H9 (cell line): ENCODE data around the gene FAM149A. TPM values are rescaled to one million over a fixed set of nuclear protein-coding genes. Genes with fewer than 3 reads are reported as not detected.

Experiments used
- DNase-seq: peaks from one replicate; pipeline ENCODE4 v3.0.0-alpha.2; 2017
- H2AFZ ChIP-seq: one replicate; pipeline ENCODE4 v1.6.1; 2013; ENCODE audit warnings: mild to moderate bottlenecking, low read length, control low read depth, moderate library complexity
- H2AK5ac ChIP-seq: 2 replicates; pipeline ENCODE4 v1.6.1; 2013; ENCODE audit warnings: low read length, control low read depth, mixed read lengths; ENCODE audit not compliant: insufficient read length
- H2BK120ac ChIP-seq: one replicate; pipeline ENCODE4 v1.6.1; 2013; ENCODE audit warnings: low read depth, mild to moderate bottlenecking, low read length, control low read depth, inconsistent platforms; ENCODE audit not compliant: poor library complexity, severe bottlenecking
- H2BK12ac ChIP-seq: 2 replicates; pipeline ENCODE4 v1.6.1; 2013; ENCODE audit warnings: low read length, control low read depth, mixed read lengths, low read depth; ENCODE audit not compliant: insufficient read length
- H2BK15ac ChIP-seq: 2 replicates; pipeline ENCODE4 v1.6.1; 2013; ENCODE audit warnings: low read depth, low read length, control low read depth
- H2BK20ac ChIP-seq: one replicate; pipeline ENCODE4 v1.6.1; 2013; ENCODE audit warnings: low read depth, mild to moderate bottlenecking, low read length, control low read depth, inconsistent platforms; ENCODE audit not compliant: poor library complexity, severe bottlenecking
- H2BK5ac ChIP-seq: 2 replicates; pipeline ENCODE4 v1.6.1; 2013; ENCODE audit warnings: low read length, control low read depth, mixed read lengths; ENCODE audit not compliant: insufficient read length
- H3K14ac ChIP-seq: 2 replicates; pipeline ENCODE4 v1.6.1; 2013; ENCODE audit warnings: low read length, control low read depth; ENCODE audit not compliant: insufficient read depth
- H3K18ac ChIP-seq: 2 replicates; pipeline ENCODE4 v1.6.1; 2013; ENCODE audit warnings: low read depth, mild to moderate bottlenecking, mixed read lengths, low read length, control low read depth; ENCODE audit not compliant: insufficient read length
- H3K23ac ChIP-seq: 2 replicates; pipeline ENCODE4 v1.6.1; 2013; ENCODE audit warnings: low read length, control low read depth, mixed read lengths, low read depth; ENCODE audit not compliant: insufficient read length
- H3K23me2 ChIP-seq: 2 replicates; pipeline ENCODE4 v1.6.1; 2013; ENCODE audit warnings: low read depth, mild to moderate bottlenecking, mixed read lengths, low read length, control low read depth; ENCODE audit not compliant: insufficient read length, poor library complexity, severe bottlenecking
- H3K27ac ChIP-seq: 2 replicates; pipeline ENCODE4 v1.5.1; 2013; ENCODE audit warnings: low read length, control low read depth, mixed read lengths, low read depth; ENCODE audit not compliant: insufficient read length
- H3K27me3 ChIP-seq: 2 replicates; pipeline ENCODE4 v1.6.1; 2013; ENCODE audit warnings: low read length, control low read depth, inconsistent platforms; ENCODE audit not compliant: insufficient read depth
- H3K4ac ChIP-seq: 2 replicates; pipeline ENCODE4 v1.6.1; 2013; ENCODE audit warnings: low read depth, mild to moderate bottlenecking, control low read depth, inconsistent platforms, low read length, moderate library complexity
- H3K4me1 ChIP-seq: 2 replicates; pipeline ENCODE4 v1.6.1; 2013; ENCODE audit warnings: low read length, control low read depth, inconsistent platforms; ENCODE audit not compliant: insufficient read depth
- H3K4me2 ChIP-seq: 2 replicates; pipeline ENCODE4 v1.6.1; 2013; ENCODE audit warnings: low read length, control low read depth, mixed read lengths; ENCODE audit not compliant: insufficient read length, insufficient read depth
- H3K56ac ChIP-seq: 2 replicates; pipeline ENCODE4 v1.6.1; 2013; ENCODE audit warnings: low read depth, mild to moderate bottlenecking, mixed read lengths, low read length, control low read depth; ENCODE audit not compliant: insufficient read length
- H3K79me1 ChIP-seq: 2 replicates; pipeline ENCODE4 v1.6.1; 2013; ENCODE audit warnings: low read depth, mild to moderate bottlenecking, moderate library complexity, low read length, control low read depth, inconsistent platforms; ENCODE audit not compliant: insufficient read depth, poor library complexity, severe bottlenecking
- H3K79me2 ChIP-seq: 2 replicates; pipeline ENCODE4 v1.6.1; 2013; ENCODE audit warnings: low read length, control low read depth, inconsistent platforms; ENCODE audit not compliant: insufficient read depth
- H3K9ac ChIP-seq: 2 replicates; pipeline ENCODE4 v1.6.1; 2013; ENCODE audit warnings: low read length, control low read depth, mixed read lengths; ENCODE audit not compliant: insufficient read length; ENCODE audit errors: extremely low read depth
- H3K9me3 ChIP-seq: one replicate; pipeline ENCODE4 v1.6.1; 2013; ENCODE audit warnings: low read depth, low read length, inconsistent platforms; ENCODE audit not compliant: control insufficient read depth
- H3T11ph ChIP-seq: one replicate; pipeline ENCODE4 v1.6.1; 2013; ENCODE audit warnings: mild to moderate bottlenecking, low read length, control low read depth, inconsistent platforms
- H4K20me1 ChIP-seq: one replicate; pipeline ENCODE4 v1.6.1; 2013; ENCODE audit not compliant: control insufficient read depth, insufficient read length, insufficient read depth
- H4K5ac ChIP-seq: 2 replicates; pipeline ENCODE4 v1.6.1; 2013; ENCODE audit warnings: low read depth, mild to moderate bottlenecking, mixed read lengths, low read length, control low read depth; ENCODE audit not compliant: insufficient read length
- H4K8ac ChIP-seq: replicated peaks from 2 replicates; pipeline ENCODE4 v1.6.1; 2013; ENCODE audit warnings: low read length, control low read depth, mixed read lengths, low read depth; ENCODE audit not compliant: insufficient read length
- H4K91ac ChIP-seq: 2 replicates; pipeline ENCODE4 v1.6.1; 2013; ENCODE audit warnings: low read depth, mild to moderate bottlenecking, moderate library complexity, mixed read lengths, low read length, control low read depth; ENCODE audit not compliant: insufficient read length
- H3K27ac Mint-ChIP-seq, 3 experiments: 2 replicates in 2 of 3; 3 replicates in 1 of 3; pipeline ENCODE4 v1.8.0; 2020 to 2021; ENCODE audit warnings: mixed read lengths in 3 of 3, mild to moderate bottlenecking in 1 of 3, moderate library complexity in 1 of 3
- H3K27me3 Mint-ChIP-seq: 2 replicates; pipeline ENCODE4 v1.8.0; 2021; ENCODE audit warnings: low read depth, mild to moderate bottlenecking, moderate library complexity, mixed read lengths
- H3K36me3 Mint-ChIP-seq, 3 experiments: 2 replicates in 2 of 3; 3 replicates in 1 of 3; pipeline ENCODE4 v1.8.0; 2020 to 2021; ENCODE audit warnings: low read depth in 3 of 3, mixed read lengths in 3 of 3; ENCODE audit not compliant: insufficient read depth in 1 of 3
- H3K4me1 Mint-ChIP-seq, 2 experiments: 2 replicates each; pipeline ENCODE4 v1.8.0; 2020; ENCODE audit warnings: mixed read lengths in 2 of 2
- H3K4me3 Mint-ChIP-seq, 2 experiments: 2 replicates in 1 of 2; 3 replicates in 1 of 2; pipeline ENCODE4 v1.8.0; 2020 to 2021; ENCODE audit warnings: mild to moderate bottlenecking in 2 of 2, mixed read lengths in 2 of 2, moderate library complexity in 1 of 2
- H3K9me3 Mint-ChIP-seq, 2 experiments: 2 replicates in 1 of 2; 3 replicates in 1 of 2; pipeline ENCODE4 v1.8.0; 2020; ENCODE audit warnings: mild to moderate bottlenecking in 2 of 2, mixed read lengths in 2 of 2, moderate library complexity in 1 of 2
- WGBS: extraction: QIAGEN DNeasy Blood & Tissue Kit; methylation state at CpG from one replicate; pipeline ENCODE4 v1.1.7; 2013; ENCODE audit warnings: missing lambda C conversion rate, low lambda C conversion rate, mixed read lengths; ENCODE audit not compliant: insufficient read length; ENCODE audit errors: extremely low coverage; 5-methylcytosine and 5-hydroxymethylcytosine counted together
- total RNA-seq: library from RNA; stranded (reverse); gene quantifications from 2 replicates; pipeline ENCODE4 v1.2.1, GENCODE V29; 2021
- TF ChIP-seq, protein P1 (sequence below): fragments of 200-600 bp; sonication (generic); conservative IDR thresholded peaks from 3 replicates; pipeline ENCODE4 v1.8.0; 2021; ENCODE audit warnings: antibody characterized with exemption, mild to moderate bottlenecking

Gene FAM149A
- total RNA-seq, 1 experiment from 2014 or later = 5.9 TPM

DNA sequence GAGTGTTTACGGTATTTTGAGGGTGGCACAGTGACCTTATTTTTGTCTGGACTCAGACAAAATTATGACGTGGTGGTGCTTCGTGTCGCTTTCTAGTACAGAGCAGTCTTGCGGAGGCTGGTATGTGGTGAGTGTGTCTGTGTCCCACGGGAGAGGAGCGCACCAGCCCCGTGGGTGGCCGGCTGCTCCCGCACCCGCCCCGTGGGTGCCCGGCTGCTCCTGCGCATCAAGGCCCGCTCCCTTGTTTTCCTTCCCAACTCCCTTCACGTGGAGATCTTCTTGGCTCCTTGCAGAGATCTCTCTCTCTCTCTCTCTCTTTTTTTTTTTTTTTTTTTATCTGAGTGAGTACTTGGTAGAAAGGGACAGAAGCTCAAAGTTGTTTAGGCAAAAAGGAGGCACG is 12.2 kb upstream of the FAM149A start:
- H3K79me1 ChIP-seq = no peaks in the 10 kb centered on the region
- H4K5ac ChIP-seq = no peak overlapping the region
- H3K18ac ChIP-seq = no peak overlapping the region
- H2AK5ac ChIP-seq = no peak overlapping the region
- H2AFZ ChIP-seq = no peak overlapping the region
- H2BK15ac ChIP-seq = no peak overlapping the region
- no peaks in the 10 kb centered on the region for H3K9me3 ChIP-seq
- no peak overlapping the region for H2BK20ac ChIP-seq
- no peak overlapping the region for H2BK120ac ChIP-seq
- H4K8ac ChIP-seq = no peak overlapping the region
- Mint-ChIP-seq H3K27ac (no peak overlapping the region), H3K9me3 (peaks cover 3 to 5% of the 10 kb centered on the region in 2 experiments; a peak in 3 of 5 replicates), H3K4me3 (no peak overlapping the region), H3K36me3 (no peaks in the 10 kb centered on the region; a peak in 1 of 7 replicates), H3K27me3 (peaks cover 1% of the 10 kb centered on the region), H3K4me1 (peaks cover 8 to 10% of the 10 kb centered on the region in 2 experiments)
- no peak overlapping the region for H2BK12ac ChIP-seq
- no peak overlapping the region for H3K23ac ChIP-seq
- H4K91ac ChIP-seq = no peak overlapping the region
- no peaks in the 10 kb centered on the region for H3K4me1 ChIP-seq
- TF ChIP-seq, protein P1, sequence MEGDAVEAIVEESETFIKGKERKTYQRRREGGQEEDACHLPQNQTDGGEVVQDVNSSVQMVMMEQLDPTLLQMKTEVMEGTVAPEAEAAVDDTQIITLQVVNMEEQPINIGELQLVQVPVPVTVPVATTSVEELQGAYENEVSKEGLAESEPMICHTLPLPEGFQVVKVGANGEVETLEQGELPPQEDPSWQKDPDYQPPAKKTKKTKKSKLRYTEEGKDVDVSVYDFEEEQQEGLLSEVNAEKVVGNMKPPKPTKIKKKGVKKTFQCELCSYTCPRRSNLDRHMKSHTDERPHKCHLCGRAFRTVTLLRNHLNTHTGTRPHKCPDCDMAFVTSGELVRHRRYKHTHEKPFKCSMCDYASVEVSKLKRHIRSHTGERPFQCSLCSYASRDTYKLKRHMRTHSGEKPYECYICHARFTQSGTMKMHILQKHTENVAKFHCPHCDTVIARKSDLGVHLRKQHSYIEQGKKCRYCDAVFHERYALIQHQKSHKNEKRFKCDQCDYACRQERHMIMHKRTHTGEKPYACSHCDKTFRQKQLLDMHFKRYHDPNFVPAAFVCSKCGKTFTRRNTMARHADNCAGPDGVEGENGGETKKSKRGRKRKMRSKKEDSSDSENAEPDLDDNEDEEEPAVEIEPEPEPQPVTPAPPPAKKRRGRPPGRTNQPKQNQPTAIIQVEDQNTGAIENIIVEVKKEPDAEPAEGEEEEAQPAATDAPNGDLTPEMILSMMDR = no peak
- no peak overlapping the region for H3K27ac ChIP-seq
- no peaks in the 10 kb centered on the region for H3K23me2 ChIP-seq
- no peak overlapping the region for H3K56ac ChIP-seq
- H3K4ac ChIP-seq = no peak overlapping the region
- no peaks in the 10 kb centered on the region for H4K20me1 ChIP-seq
- H3K4me2 ChIP-seq = no peak overlapping the region
- H3K14ac ChIP-seq = no peak overlapping the region
- no peaks in the 10 kb centered on the region for H3K79me2 ChIP-seq
- no CpG with 5 or more reads among the region's 17 CpGs for WGBS
- no peak overlapping the region for H3K9ac ChIP-seq
- no peak overlapping the region for H3T11ph ChIP-seq
- DNase-seq = no peak
- no peaks in the 10 kb centered on the region for H3K27me3 ChIP-seq
- H2BK5ac ChIP-seq = no peak overlapping the region
